ENCODE data around the gene ADAD2.
"Not testable (repeated sequence)": the region's sequence is repeated elsewhere in the genome, so short reads cannot be mapped to it uniquely, and the experiment has no call there.

Gene ADAD2

GRCh38 chr16:84195201-84196093 lies 4.5 kb downstream of the ADAD2 start:
- FAIRE-seq (no peak), DNase-seq (ENCODE audit: low spot score) (no peak)

- FAIRE-seq: no peak
Observed at GRCh38 chr16:84196101-84196500, 5.1 kb downstream of the ADAD2 start.

GRCh38 chr16:84196727-84197394 lies 5.9 kb downstream of the ADAD2 start:
- FAIRE-seq (no peak), DNase-seq (ENCODE audit: low spot score) (no peak)

More at GRCh38 chr16:84196101-84196500, 5.1 kb downstream of the ADAD2 start:
- no peak for DNase-seq (ENCODE audit: low spot score)

GRCh38 chr16:84197466-84198128 lies 6.6 kb downstream of the ADAD2 start:
- no peak for DNase-seq (ENCODE audit: low spot score)
- no peak for FAIRE-seq

- DNase-seq (ENCODE audit: low spot score) (no peak), FAIRE-seq (no peak)
Observed at GRCh38 chr16:84198401-84198800, 7.4 kb downstream of the ADAD2 start.

GRCh38 chr16:84199097-84199496 lies 8.1 kb downstream of the ADAD2 start:
- DNase-seq (ENCODE audit: low spot score) (no peak), FAIRE-seq (no peak)

- DNase-seq (ENCODE audit: low spot score): no peak
- FAIRE-seq: no peak
Observed at GRCh38 chr16:84199861-84200260, 8.9 kb downstream of the ADAD2 start.

GRCh38 chr16:84204551-84204950 lies 13.6 kb downstream of the ADAD2 start:
- DNase-seq (ENCODE audit: low spot score); FAIRE-seq: not testable (repeated sequence)

GRCh38 chr16:84205123-84205522 lies 14.2 kb downstream of the ADAD2 start:
- not testable (repeated sequence) for FAIRE-seq; DNase-seq (ENCODE audit: low spot score)

GRCh38 chr16:84205976-84206691 lies 15.2 kb downstream of the ADAD2 start:
- DNase-seq (ENCODE audit: low spot score): no peak
- FAIRE-seq: no peak

GRCh38 chr16:84207251-84207650 lies 16.3 kb downstream of the ADAD2 start:
- FAIRE-seq (no peak), DNase-seq (ENCODE audit: low spot score) (no peak)

- DNase-seq (ENCODE audit: low spot score) (no peak), FAIRE-seq (no peak)
Observed at GRCh38 chr16:84207879-84208278, 16.9 kb downstream of the ADAD2 start.

- DNase-seq (ENCODE audit: low spot score) (no peak), FAIRE-seq (no peak)
Observed at GRCh38 chr16:84209989-84210388, 19.0 kb downstream of the ADAD2 start.

- no peak for FAIRE-seq
- DNase-seq (ENCODE audit: low spot score): no peak
Observed at GRCh38 chr16:84212154-84212553, 21.2 kb downstream of the ADAD2 start.

- no peak for DNase-seq (ENCODE audit: low spot score)
Observed at GRCh38 chr16:84212631-84213030, 21.7 kb downstream of the ADAD2 start.

GRCh38 chr16:84214451-84215066 lies 23.6 kb downstream of the ADAD2 start:
- DNase-seq (ENCODE audit: low spot score) (no peak), FAIRE-seq (no peak)

More at GRCh38 chr16:84212631-84213030, 21.7 kb downstream of the ADAD2 start:
- FAIRE-seq: no peak

GRCh38 chr16:84215531-84215930 lies 24.6 kb downstream of the ADAD2 start:
- DNase-seq (ENCODE audit: low spot score) (no peak), FAIRE-seq (no peak)

GRCh38 chr16:84216144-84216543 lies 25.2 kb downstream of the ADAD2 start:
- FAIRE-seq; DNase-seq (ENCODE audit: low spot score): not testable (repeated sequence)

- FAIRE-seq: no peak
- DNase-seq (ENCODE audit: low spot score): no peak
Observed at GRCh38 chr16:84218176-84218823, 27.3 kb downstream of the ADAD2 start.

- no peak for DNase-seq (ENCODE audit: low spot score)
- no peak for FAIRE-seq
Observed at GRCh38 chr16:84218956-84219355, 28.0 kb downstream of the ADAD2 start.
